Measurements from ENCODE around the gene LRRC32.
A peak's percentile ranks its signal among the peaks of the same experiment; 100 is the strongest.

LRRC32 gene

GRCh38 chr11:76714493-76714892 lies 43.9 kb upstream of the LRRC32 start:
- Histone ChIP-seq H3K27ac (no peak overlapping the region), H3K36me3 (no peaks in the 10 kb centered on the region), H3K4me3 (ENCODE audit: low read depth, low read length) (no peak overlapping the region), H3K9me3 (ENCODE audit: severe bottlenecking) (no peaks in the 10 kb centered on the region), H3K27me3 (ENCODE audit: insufficient read depth, low read depth, severe bottlenecking) (no peaks in the 10 kb centered on the region)
- DNase-seq, result no peak
- TF ChIP-seq CTCF (IDR thresholded peaks at IDR 0.05; ENCODE audit: low read depth, low read length), result 0 out of 2 replicates have a peak, but pooled peaks have one; percentile 5

DNA sequence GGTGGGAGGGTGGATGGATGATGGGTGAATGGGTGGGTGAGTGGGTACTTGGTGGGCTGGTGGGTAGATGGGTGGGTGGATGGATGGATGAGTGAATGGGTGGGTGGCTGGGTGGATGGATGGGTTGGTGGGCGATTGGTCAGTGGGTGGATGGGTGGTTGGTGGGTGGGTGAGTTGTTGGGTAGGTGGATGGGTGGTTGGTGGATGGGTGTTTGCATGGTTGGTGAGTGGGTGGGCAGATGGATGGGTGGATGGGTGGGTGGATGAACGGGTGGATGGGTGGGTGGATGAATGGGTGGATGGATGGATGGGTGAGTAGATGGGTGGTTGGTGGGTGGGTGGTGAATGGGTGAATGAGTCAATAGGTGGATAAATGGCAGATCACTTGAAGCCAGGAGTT lies 43.0 kb upstream of the LRRC32 start:
- no peaks in the 10 kb centered on the region for H3K9me3 ChIP-seq (ENCODE audit: severe bottlenecking)
- H3K27ac ChIP-seq, result no peak overlapping the region
- TF ChIP-seq CTCF (IDR thresholded peaks at IDR 0.05; ENCODE audit: low read depth, low read length), result no peak
- H3K4me3 ChIP-seq (ENCODE audit: low read depth, low read length), result no peak overlapping the region
- no peaks in the 10 kb centered on the region for H3K36me3 ChIP-seq
- H3K27me3 ChIP-seq (ENCODE audit: insufficient read depth, low read depth, severe bottlenecking), result no peaks in the 10 kb centered on the region
- no peak for DNase-seq

GRCh38 chr11:76712125-76712524 lies 41.6 kb upstream of the LRRC32 start:
- no peak for TF ChIP-seq CTCF (IDR thresholded peaks at IDR 0.05; ENCODE audit: low read depth, low read length)
- H3K36me3 ChIP-seq, result no peaks in the 10 kb centered on the region
- no peak for DNase-seq
- no peak overlapping the region for H3K4me3 ChIP-seq (ENCODE audit: low read depth, low read length)
- H3K27me3 ChIP-seq (ENCODE audit: insufficient read depth, low read depth, severe bottlenecking), result no peaks in the 10 kb centered on the region
- H3K9me3 ChIP-seq (ENCODE audit: severe bottlenecking), result no peaks in the 10 kb centered on the region
- no peak overlapping the region for H3K27ac ChIP-seq

- Histone ChIP-seq H3K36me3 (no peaks in the 10 kb centered on the region), H3K27me3 (ENCODE audit: insufficient read depth, low read depth, severe bottlenecking) (no peaks in the 10 kb centered on the region), H3K9me3 (ENCODE audit: severe bottlenecking) (peaks cover 3% of the 10 kb centered on the region), H3K27ac (no peak overlapping the region), H3K4me3 (ENCODE audit: low read depth, low read length) (no peak overlapping the region)
- DNase-seq, result no peak
- TF ChIP-seq CTCF (IDR thresholded peaks at IDR 0.05; ENCODE audit: low read depth, low read length), result no peak
These were observed 39.2 kb upstream of the LRRC32 start for GRCh38 chr11:76709756-76710155.

GRCh38 chr11:76708972-76709660 lies 38.6 kb upstream of the LRRC32 start:
- no peak for DNase-seq
- no peaks in the 10 kb centered on the region for H3K27me3 ChIP-seq (ENCODE audit: insufficient read depth, low read depth, severe bottlenecking)
- no peak overlapping the region for H3K27ac ChIP-seq
- H3K9me3 ChIP-seq (ENCODE audit: severe bottlenecking), result peaks cover 3% of the 10 kb centered on the region
- no peak for TF ChIP-seq CTCF (IDR thresholded peaks at IDR 0.05; ENCODE audit: low read depth, low read length)
- H3K4me3 ChIP-seq (ENCODE audit: low read depth, low read length), result no peak overlapping the region
- H3K36me3 ChIP-seq, result no peaks in the 10 kb centered on the region

- no peak overlapping the region for H3K27ac ChIP-seq
- no peak overlapping the region for H3K4me3 ChIP-seq (ENCODE audit: low read depth, low read length)
- TF ChIP-seq CTCF (IDR thresholded peaks at IDR 0.05; ENCODE audit: low read depth, low read length), result no peak
- no peaks in the 10 kb centered on the region for H3K27me3 ChIP-seq (ENCODE audit: insufficient read depth, low read depth, severe bottlenecking)
- peaks cover 3% of the 10 kb centered on the region for H3K9me3 ChIP-seq (ENCODE audit: severe bottlenecking)
- no peaks in the 10 kb centered on the region for H3K36me3 ChIP-seq
- DNase-seq, result no peak
These were observed 36.8 kb upstream of the LRRC32 start for GRCh38 chr11:76707293-76707825.
